Sciatic nerve (tissue), 2 donors: ENCODE data around the gene UNC13B. TPM values are rescaled to one million over a fixed set of nuclear protein-coding genes. Genes with fewer than 3 reads are reported as not detected.

Source experiments
- ATAC-seq: fragments of 200-7000 bp; cut with Tn5 transposase; one replicate; pipeline ENCODE4 v1.9.1; 2020; ENCODE audit warnings: mild to moderate bottlenecking, moderate library complexity
- DNase-seq: peaks from one replicate; pipeline ENCODE4 v3.0.0-alpha.2; 2020; ENCODE audit warnings: low spot score
- intact Hi-C: fragments of 100-400 bp; cut with DNase I; formaldehyde crosslinking; loops from one replicate; pipeline ENCODE4 v1.14.2; 2022
- total RNA-seq: library from RNA; stranded (reverse); fragmentation: NEBNext Ultra II Directional; extraction: Animal tissue kit (Norgen Biotek cat#: 25700); gene quantifications from one replicate; pipeline ENCODE4 v1.2.1, GENCODE V29; 2021
- donor health status: DM: no; HTN: no; CAD: no.
- donor health status: DM: no; HTN: no; CAD: no.

The UNC13B gene
- total RNA-seq, 1 donor from 2014 or later: 36.2 TPM

DNA sequence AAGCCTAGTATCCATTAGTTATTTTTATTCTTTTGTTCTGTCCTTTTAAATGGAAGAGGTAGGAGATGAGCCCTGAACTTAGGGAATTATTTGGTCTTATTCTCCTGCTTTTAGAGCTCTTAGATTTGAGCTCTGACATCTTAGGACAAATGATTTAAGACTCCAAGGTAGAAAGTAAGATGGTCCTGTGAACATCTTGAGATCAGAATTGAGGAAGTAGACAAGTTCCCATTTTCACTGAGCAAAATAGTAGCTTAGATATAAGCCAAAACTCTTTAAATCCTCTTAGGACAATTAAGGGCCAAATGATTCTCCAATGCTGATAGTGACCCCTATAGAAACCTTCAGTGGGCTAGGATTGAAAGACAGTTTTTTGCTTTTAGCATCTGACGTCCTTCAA, 275.1 kb downstream of the UNC13B start:
- DNase-seq (no peak), ATAC-seq (no peak)
- intact Hi-C loops: no loop called here

DNA sequence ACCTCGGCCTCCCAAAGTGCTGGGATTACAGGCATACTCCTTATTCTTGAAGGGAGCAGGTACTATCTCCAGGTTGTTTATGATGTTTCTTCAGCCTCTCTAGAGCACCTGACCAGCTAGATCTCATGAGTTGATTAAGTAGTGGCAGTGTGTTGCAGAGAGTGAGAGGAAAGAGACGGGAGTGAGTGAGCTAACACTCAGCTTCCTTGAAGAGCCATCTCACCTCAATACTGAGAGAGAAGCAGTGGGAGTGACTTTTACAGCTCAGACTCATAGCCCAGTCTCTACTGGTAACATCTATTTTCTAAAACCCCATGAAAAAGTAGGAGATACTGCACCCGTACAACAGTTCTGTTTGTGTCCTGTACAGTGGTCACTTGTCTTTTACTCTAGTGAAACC, 284.2 kb downstream of the UNC13B start:
- intact Hi-C loops: no loop called here
- DNase-seq (no peak), ATAC-seq (no peak)

DNA sequence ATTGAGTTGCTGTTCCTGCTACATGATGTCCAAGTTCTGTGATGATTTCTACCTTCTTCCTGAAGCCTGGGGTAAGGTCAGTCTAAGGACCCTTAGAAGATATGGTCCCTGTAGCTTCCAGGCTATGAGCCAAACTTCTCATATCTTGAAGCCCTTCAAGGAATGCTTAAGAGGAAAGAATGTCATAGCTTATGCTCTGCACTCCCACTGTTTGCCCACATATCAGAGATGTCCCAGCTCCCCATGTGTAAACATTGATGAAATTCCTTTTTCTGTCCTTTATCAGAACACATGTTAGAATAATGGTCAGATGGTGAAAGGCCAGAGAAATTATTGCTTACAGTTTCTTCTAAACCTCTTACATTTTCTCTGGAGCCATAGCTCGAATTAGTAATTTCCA, 286.7 kb downstream of the UNC13B start:
- intact Hi-C loops: no loop called here
- ATAC-seq (no peak), DNase-seq (no peak)

DNA sequence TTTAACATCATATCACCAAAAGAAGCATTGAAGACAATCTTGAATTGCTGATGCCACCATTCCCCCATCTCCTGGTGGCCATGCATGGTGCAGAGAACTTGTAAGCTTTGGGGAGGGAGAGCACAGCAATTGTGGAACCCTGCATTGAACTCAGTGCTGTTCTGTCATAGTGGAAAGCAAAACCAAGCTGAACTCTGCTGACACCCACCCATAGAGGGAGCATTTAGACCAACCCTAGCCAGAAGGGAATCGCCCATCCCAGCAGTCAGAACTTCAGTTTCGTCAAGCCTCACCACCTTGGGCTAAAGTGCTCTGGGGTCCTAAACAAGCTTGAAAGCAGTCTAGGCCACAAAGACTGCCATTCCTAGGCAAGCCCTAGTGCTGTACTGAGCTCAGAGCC, 290.7 kb downstream of the UNC13B start:
- ATAC-seq (no peak), DNase-seq (no peak)
- intact Hi-C loops: no loop called here

DNA sequence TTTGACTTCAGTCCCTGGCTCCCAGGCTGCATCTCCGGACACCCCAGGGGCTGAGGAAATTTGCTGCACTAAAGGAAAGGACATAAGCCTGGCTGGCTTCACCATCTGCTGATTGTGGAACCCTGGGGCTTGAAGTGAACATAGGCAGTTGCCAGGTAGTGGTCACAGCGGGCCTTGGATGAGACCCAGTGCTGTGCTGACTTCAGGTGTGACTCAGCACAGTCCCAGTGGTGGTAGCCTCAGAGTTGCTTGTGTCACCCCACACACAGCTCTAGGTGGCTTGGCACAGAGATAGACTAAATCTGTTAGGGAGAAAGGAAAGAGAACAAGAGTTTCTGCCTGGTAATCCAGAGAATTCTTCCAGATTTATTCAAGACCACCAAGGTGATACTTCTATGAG, 292.0 kb downstream of the UNC13B start:
- no peak for ATAC-seq
- intact Hi-C loops: no loop called here
- DNase-seq: no peak

Other genes starting within 250 kb of the UNC13B start
- gene PHF24, start 203.7 kb upstream of the UNC13B start, total RNA-seq: 0.45 TPM
- 10.6 TPM for gene DNAJB5, start 172.3 kb upstream of the UNC13B start, total RNA-seq
- 166 TPM for gene VCP, start 89.4 kb upstream of the UNC13B start, total RNA-seq
- gene FANCG, start 82.1 kb upstream of the UNC13B start, total RNA-seq: 17.5 TPM
- 25.0 TPM for gene PIGO, start 65.4 kb upstream of the UNC13B start, total RNA-seq
- gene STOML2, start 58.9 kb upstream of the UNC13B start, total RNA-seq: 48.5 TPM
- 15.9 TPM for gene ATOSB, start 46.1 kb upstream of the UNC13B start, total RNA-seq